ENCODE results near the gene PHOSPHO2.

The PHOSPHO2 gene

DNA sequence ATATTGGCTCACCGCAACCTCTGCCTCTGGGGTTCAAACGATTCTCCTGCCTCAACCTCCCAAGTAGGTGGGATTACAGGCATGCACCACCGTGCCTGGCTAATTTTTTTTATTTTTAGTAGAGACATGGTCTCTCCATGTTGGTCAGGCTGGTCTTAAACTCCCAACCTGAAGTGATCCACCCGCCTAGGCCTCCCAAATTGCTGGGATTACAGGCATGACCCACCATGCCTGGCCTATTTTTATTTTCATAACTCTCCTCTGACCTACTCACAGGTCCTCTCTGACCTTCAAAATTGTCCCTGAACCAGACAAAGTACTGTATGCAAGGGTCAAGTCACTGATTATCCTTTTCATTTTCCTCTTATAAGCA is 23.4 kb downstream of the PHOSPHO2 start:
- no peak for DNase-seq

- no peak for DNase-seq
Observed at GRCh38 chr2:169718930-169719504, 24.7 kb downstream of the PHOSPHO2 start.

DNA sequence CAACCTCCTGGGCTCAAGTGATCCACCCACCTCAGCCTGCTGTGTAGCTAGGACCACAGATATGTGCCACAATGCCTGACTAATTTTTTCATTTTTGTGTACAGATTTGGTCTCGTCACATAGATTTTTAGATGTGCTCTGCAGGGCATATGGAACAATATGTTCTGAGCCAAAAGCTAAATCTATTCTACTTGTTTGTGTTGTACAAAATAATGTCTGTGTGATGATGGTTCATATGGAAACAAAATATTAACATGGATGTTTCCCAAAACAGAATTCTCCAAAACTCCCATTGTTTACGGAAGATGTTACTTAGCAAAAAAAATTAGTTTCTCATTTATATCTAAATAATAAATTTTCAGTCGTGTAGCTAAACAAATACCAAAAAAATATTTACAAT is 26.7 kb downstream of the PHOSPHO2 start:
- no peak for DNase-seq

DNA sequence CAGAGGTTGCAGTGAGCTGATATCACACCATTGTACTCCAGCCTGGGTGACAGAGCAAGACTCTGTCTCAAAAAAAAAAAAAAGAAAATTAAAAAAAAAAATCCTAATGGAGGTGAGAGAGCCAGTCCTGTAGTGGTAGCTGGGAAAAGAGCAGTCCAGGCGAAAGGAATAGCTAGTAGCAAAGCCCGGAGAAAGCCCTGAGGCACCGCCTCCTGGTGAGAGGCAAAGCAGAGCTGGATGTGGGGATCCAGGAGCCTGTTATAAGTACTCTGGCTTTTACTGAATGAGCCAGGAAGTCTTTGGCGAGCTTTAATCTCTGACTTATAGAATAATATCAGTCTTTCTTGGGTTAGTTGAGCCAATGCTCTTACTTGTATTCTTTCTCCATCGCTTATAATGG is 32.8 kb downstream of the PHOSPHO2 start:
- DNase-seq, result no peak

DNA sequence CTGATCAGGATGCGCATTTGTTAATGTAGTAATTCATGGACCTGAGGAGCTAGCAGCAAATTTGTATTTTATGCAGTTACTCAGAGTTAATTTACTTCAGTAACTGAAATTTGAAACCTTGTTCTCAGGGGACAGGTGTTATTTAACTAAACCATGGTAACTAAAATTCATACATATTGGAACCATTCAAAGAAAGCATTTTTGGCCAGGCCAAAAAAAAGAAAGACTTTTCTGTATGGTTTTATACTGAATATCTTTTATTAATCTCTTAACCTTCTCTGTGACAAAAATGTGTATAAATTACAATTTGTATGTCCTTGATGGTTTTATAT is 35.0 kb downstream of the PHOSPHO2 start:
- DNase-seq, result no peak

DNA sequence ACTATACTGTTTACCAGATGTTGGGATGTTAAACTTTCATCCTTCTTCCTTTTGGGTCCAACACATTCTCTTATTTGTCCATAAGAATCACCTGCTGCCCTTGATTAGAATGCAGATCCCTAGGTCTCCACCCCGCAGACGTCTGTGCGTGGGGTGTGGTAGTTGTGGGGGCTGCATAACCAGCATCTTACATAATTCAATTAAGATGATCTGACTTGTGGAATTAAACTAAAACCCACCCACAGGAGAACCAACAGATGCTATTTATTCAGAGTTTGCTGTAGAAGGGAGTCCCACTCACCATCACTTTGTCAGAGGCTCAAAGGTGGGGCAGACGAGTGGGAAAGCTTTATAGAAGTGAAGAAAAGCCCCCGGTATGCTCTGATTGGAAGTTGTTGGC is 37.8 kb downstream of the PHOSPHO2 start:
- DNase-seq, result no peak

GRCh38 chr2:169732583-169733358 is 38.5 kb downstream of the PHOSPHO2 start:
- no peak for DNase-seq

DNA sequence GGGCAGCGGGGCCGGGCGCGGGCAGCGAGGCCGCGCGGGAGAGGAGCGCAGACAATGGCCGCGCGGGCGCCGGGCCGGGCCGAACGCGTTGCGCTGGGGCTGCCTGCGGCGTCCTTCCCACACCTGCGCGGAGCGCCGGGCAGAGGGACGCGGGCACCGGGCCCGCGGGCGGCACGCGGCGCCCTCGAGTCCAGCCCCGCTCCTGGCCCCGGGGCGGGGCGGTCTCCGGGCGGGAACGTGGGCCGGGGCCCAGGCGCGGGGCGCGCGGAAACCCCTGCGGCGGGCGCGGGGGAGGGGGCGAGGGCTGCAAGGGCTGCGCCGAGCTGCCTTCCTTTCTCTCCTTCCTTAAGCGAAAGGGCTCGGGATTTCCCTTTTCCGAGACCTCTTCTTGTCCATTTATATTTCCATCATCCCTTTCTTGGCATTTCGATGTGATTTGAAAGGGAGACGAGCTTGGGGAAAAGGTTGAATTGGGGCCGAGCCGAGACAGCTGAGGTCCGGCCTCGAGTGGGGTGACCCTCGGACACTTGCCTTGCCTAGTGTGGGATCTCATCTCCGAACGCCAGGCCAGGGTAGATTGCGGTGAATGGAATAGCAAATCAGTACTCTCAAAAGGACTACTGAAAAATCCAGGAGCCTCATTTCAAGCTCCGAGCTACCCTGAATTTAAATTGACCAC is 40.0 kb downstream of the PHOSPHO2 start:
- no peak for DNase-seq

- DNase-seq, result no peak
Observed at GRCh38 chr2:169735623-169736022, 41.4 kb downstream of the PHOSPHO2 start.

DNA sequence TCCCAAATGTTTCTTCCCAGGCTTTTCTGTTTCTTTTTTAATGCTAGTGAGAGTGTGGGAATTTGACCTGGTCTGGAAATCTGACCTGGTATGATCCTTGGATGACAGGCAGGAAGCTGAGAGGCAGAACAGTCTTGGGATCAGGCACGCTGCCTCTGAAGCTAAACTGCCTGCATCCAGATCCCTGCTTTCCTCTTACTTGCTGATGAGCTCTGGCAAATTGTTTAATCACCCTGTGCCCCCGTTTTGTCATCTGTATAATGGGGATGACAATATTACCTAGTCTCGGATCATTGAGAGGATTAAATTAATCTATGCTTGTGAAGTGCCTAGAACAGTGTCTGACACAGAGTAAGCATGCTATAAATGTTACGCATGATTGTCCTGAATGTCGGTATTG is 42.6 kb downstream of the PHOSPHO2 start:
- DNase-seq, result no peak

DNA sequence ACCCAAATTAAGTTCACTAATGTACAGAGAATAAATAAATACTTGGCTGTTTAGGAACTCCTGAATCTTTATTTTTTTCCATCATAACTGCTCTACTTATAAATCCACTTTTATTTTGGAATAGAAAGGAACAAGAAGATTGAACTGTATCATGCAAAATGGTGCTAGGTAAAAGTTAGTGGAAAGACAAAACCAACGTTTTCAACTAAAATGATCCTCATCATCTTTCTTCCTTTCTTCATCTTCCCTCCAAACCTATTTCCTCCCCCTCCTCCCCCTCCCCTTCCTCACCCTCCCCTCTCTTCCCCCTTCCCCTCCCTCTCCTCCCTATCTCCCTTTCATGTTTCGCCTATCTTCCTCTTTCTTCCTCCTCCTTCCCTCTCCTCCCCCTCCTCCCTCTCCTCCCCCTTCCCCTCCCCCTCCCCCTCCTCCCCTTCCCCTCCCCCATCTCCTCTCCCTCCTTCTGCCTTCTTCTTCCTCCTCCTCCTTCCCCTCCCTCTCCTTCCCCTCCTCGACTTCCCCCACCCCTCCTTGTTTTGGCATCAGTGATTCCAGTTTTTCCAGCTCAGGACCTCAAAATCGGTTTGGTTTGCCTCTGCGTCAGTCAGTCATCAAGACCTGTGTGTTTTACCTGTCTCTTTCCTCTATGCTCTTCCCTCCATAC is 44.4 kb downstream of the PHOSPHO2 start:
- no peak for DNase-seq

DNA sequence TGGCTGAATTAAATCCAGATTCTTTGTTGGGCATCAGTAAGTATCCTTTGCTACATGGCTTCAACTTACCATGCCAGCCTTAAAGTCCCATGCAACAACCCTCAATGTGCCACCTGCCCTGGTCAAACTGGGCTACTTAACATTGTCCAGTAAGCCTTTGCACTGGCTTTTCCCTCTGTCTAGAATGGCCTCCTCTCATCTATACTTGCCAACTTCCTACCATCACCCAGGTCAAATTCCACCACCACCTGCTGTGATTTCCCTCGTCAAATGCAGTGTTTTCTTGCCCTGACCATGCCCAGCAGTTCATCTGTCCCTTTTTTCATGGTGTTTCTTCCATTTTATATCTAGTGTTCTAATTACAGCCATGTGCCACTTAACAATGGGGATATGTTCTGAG is 45.1 kb downstream of the PHOSPHO2 start:
- DNase-seq, result no peak

DNA sequence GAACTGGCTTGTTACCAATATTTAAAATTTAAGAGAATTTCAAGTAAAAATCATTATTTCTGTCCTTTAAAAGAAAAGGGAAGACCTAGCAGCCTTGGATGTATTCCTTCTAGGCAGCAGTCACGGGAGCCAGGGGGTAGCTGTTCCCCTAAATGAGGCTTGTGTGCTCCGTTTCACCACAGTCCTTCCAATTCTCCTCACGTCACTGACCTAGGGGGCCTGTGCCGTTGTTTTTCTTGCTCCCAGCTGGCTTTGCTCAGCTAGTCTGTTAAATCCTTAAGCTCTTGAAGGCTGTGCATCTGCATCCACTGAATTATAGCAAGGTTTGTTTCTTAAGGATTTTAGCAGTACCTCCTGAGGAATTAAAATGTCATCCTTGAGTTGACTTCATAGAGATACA is 49.3 kb downstream of the PHOSPHO2 start:
- no peak for DNase-seq

GRCh38 chr2:169746240-169746639 is 52.0 kb downstream of the PHOSPHO2 start:
- no peak for DNase-seq

DNA sequence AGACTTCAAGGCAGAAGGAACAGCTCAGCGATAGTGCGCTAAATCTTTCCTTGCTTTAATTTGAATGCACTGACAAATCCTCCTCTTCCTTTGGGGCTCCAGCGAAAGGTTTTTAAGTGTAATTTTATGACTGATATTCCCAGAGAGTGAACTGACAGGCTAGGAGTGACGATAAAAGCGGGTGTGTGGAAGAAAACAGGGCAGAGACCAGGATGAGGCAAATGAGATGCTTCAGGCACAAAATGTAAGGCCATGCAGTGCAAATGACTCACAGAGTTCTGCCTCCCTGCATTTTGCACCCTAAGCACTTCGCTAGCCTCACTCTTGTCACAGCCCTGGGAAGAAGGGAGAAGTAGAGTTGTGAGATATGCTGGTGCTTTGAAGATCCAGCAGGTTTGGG is 54.0 kb downstream of the PHOSPHO2 start:
- no peak for DNase-seq

Data from activated CD8-positive, alpha-beta memory T cell treated with anti-CD3 and anti-CD28 coated beads, Interleukin-2, amount 50 U/mL, for 4 hours (primary cell).